Measurements from ENCODE around the gene ASIC3. TPM values are rescaled to one million over a fixed set of nuclear protein-coding genes. Genes with fewer than 3 reads are reported as not detected.

ASIC3 gene
- polyA plus RNA-seq, 3 donors = 2.0 TPM; not detected in 2

DNA sequence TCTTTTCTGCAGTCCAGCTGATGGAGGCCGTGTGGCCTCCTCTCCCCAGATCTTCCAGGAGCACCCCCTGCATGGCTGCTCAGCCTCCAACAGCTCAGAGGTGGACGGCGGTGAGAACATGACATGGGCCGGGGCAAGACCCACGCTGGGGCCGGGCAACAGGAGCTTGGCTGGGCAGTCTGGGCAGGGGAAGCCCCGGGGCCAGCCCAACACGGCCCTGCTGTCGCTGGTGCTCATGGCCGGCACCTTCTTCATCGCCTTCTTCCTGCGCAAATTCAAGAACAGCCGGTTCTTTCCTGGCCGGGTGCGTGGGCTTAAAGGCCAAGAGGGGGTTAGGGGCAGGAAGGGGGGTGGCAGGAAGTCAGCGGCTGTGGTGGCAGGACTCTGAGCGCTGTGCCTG, 25.7 kb downstream of the ASIC3 start:
- DNase-seq = no peak
- peaks cover 49% of the 10 kb centered on the region for H4K20me1 ChIP-seq (ENCODE audit: insufficient read depth, low read length)

DNA sequence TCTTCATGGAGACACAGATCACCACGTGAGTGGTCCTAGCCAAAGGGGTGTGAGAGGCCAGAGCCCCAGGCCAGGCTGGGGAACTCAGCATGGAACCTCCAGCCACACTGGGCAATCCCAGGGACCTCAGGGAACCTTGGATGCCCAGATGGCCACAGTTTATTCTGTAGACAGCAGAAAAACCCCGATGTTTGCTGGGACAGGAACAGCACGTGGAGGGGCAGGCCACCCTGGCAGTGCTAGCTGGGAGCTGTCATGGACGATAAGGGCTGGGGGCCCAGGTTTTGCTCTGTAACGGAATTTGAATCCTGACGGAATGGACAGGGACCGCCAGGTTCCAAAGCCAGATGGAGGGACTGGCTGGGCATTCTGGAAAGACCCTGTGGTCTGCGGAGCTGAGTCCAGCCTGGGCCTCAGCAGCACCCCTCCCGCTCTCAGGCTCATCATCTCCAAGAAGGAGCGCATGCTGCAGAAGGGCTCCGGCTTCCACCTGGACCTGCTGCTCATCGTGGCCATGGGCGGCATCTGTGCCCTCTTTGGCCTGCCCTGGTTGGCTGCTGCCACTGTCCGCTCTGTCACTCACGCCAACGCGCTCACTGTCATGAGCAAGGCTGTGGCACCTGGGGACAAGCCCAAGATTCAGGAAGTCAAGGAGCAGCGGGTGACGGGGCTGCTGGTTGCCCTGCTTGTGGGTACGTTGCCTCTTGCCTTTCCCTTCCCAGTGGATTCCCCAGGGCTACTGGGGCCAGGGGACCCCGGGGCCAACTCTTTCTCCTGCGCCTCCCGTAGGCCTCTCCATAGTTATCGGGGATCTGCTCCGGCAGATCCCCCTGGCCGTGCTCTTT, 26.7 kb downstream of the ASIC3 start:
- Histone ChIP-seq H3K4me1 (ENCODE audit: control insufficient read depth in 1 of 2, insufficient read depth in 2 of 2, low read length in 2 of 2) (peaks cover 8 to 11% of the 10 kb centered on the region in 2 donors), H3K4me3 (replicated peaks in 1 of 3; ENCODE audit: low read depth in 2 of 3, low read length in 3 of 3) (no peak overlapping the region), H2AFZ (ENCODE audit: insufficient read depth, low read depth, low read length, poor library complexity, severe bottlenecking) (no peak overlapping the region), H3K36me3 (replicated peaks in 1 of 2; ENCODE audit: control insufficient read depth in 1 of 2, insufficient read depth in 2 of 2, low read length in 2 of 2) (peaks cover 60 to 75% of the 10 kb centered on the region in 2 donors), H3K79me2 (ENCODE audit: insufficient read depth, low read length) (peaks cover 13% of the 10 kb centered on the region), H3K9ac (ENCODE audit: insufficient read depth, low read length, poor library complexity, severe bottlenecking) (no peak overlapping the region), H3K4me2 (replicated peaks; ENCODE audit: extremely low read depth, low read length, poor library complexity, severe bottlenecking) (no peak overlapping the region), H3K27me3 (ENCODE audit: control insufficient read depth in 2 of 2, insufficient read depth in 2 of 2, low read length in 2 of 2) (no peaks in the 10 kb centered on the region), H3K27ac (ENCODE audit: low read depth in 1 of 2, low read length in 2 of 2) (no peak overlapping the region), H3K9me3 (replicated peaks in 1 of 2; ENCODE audit: control insufficient read depth in 1 of 2, insufficient read depth in 1 of 2, low read length in 2 of 2) (no peaks in the 10 kb centered on the region), H4K20me1 (ENCODE audit: insufficient read depth, low read length) (peaks cover 51% of the 10 kb centered on the region)
- TF ChIP-seq, protein P1, sequence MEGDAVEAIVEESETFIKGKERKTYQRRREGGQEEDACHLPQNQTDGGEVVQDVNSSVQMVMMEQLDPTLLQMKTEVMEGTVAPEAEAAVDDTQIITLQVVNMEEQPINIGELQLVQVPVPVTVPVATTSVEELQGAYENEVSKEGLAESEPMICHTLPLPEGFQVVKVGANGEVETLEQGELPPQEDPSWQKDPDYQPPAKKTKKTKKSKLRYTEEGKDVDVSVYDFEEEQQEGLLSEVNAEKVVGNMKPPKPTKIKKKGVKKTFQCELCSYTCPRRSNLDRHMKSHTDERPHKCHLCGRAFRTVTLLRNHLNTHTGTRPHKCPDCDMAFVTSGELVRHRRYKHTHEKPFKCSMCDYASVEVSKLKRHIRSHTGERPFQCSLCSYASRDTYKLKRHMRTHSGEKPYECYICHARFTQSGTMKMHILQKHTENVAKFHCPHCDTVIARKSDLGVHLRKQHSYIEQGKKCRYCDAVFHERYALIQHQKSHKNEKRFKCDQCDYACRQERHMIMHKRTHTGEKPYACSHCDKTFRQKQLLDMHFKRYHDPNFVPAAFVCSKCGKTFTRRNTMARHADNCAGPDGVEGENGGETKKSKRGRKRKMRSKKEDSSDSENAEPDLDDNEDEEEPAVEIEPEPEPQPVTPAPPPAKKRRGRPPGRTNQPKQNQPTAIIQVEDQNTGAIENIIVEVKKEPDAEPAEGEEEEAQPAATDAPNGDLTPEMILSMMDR (IDR thresholded peaks at IDR 0.05) = no peak
- DNase-seq = no peak
- H3K27me3 Mint-ChIP-seq (ENCODE audit: low read depth in 3 of 3) = peaks cover 0 to 1% (median 0%) of the 10 kb centered on the region in 3 donors
- H3K4me3 Mint-ChIP-seq = no peak overlapping the region
- WGBS (ENCODE audit: insufficient coverage) = 93% methylated on average over 26 of the region's 26 CpGs
- H3K4me1 Mint-ChIP-seq = peaks cover 13% of the 10 kb centered on the region
- peaks cover 51 to 69% of the 10 kb centered on the region in 2 donors for H3K36me3 Mint-ChIP-seq
- H3K27ac Mint-ChIP-seq = no peak overlapping the region
- H3K9me3 Mint-ChIP-seq = peaks cover 0 to 3% (median 0%) of the 10 kb centered on the region in 7 donors
- intact Hi-C loops (cut with micrococcal nuclease) = loop anchor here in 1 of 2 donors (5.0 kb wide), 1 partner anchor 37 kb away; no protein-coding TSS in a partner anchor

More for the DNA sequence above, 25.7 kb downstream of the ASIC3 start:
- H2AFZ ChIP-seq (ENCODE audit: insufficient read depth, low read depth, low read length, poor library complexity, severe bottlenecking) = no peak overlapping the region
- Mint-ChIP-seq H3K4me3 (no peak overlapping the region), H3K27ac (peak overlapping the region in 2 of 7 donors; percentile 57 to 69), H3K36me3 (peaks cover 60 to 79% of the 10 kb centered on the region in 2 donors), H3K9me3 (peaks cover 0 to 6% (median 0%) of the 10 kb centered on the region in 7 donors), H3K27me3 (ENCODE audit: low read depth in 3 of 3) (peaks cover 0 to 1% (median 0%) of the 10 kb centered on the region in 3 donors), H3K4me1 (peaks cover 4% of the 10 kb centered on the region)
- no peak overlapping the region for H3K9ac ChIP-seq (ENCODE audit: insufficient read depth, low read length, poor library complexity, severe bottlenecking)
- no peaks in the 10 kb centered on the region for H3K27me3 ChIP-seq (ENCODE audit: control insufficient read depth in 2 of 2, insufficient read depth in 2 of 2, low read length in 2 of 2)
- H3K4me3 ChIP-seq (replicated peaks in 1 of 3; ENCODE audit: low read depth in 2 of 3, low read length in 3 of 3) = no peak overlapping the region
- no peak overlapping the region for H3K27ac ChIP-seq (ENCODE audit: low read depth in 1 of 2, low read length in 2 of 2)
- peaks cover 0 to under 1% of the 10 kb centered on the region in 2 donors for H3K4me1 ChIP-seq (ENCODE audit: control insufficient read depth in 1 of 2, insufficient read depth in 2 of 2, low read length in 2 of 2)
- H3K4me2 ChIP-seq (replicated peaks; ENCODE audit: extremely low read depth, low read length, poor library complexity, severe bottlenecking) = no peak overlapping the region
- TF ChIP-seq, protein P1 (IDR thresholded peaks at IDR 0.05) = no peak
- H3K9me3 ChIP-seq (replicated peaks in 1 of 2; ENCODE audit: control insufficient read depth in 1 of 2, insufficient read depth in 1 of 2, low read length in 2 of 2) = no peaks in the 10 kb centered on the region
- WGBS (ENCODE audit: insufficient coverage) = 88% methylated on average over 17 of the region's 17 CpGs
- peaks cover 3% of the 10 kb centered on the region for H3K79me2 ChIP-seq (ENCODE audit: insufficient read depth, low read length)
- H3K36me3 ChIP-seq (replicated peaks in 1 of 2; ENCODE audit: control insufficient read depth in 1 of 2, insufficient read depth in 2 of 2, low read length in 2 of 2) = peaks cover 69 to 85% of the 10 kb centered on the region in 2 donors
- intact Hi-C loops (cut with micrococcal nuclease) = no loop called here
